A549 treated with AZD2906 at 1 μM for 4 hours (cell line): ENCODE data around the gene ANKK1. TPM values are rescaled to one million over a fixed set of nuclear protein-coding genes. Genes with fewer than 3 reads are reported as not detected.

Experiments
- total RNA-seq: library from RNA; stranded (reverse); fragments of 200-300 nt; extraction: Qiagen RNA extraction; gene quantifications from 5 replicates; pipeline ENCODE4 v1.2.3, GENCODE V29; 2022

ANKK1 gene
- total RNA-seq = 0.05 to 0.10 TPM (median 0.10 TPM) in 3 of 5 replicates, not detected in the others

GRCh38 chr11:113387605-113388211, at the start of gene ANKK1:
Gene ANKK1, plus strand, starts transcription at chr11:113387779. Its CDS starts 106 bp downstream, at chr11:113387885.

Other genes with a start within 250 kb of the ANKK1 start
- gene TTC12, start 73.2 kb upstream of the ANKK1 start, total RNA-seq = 3.8 to 11.3 TPM (median 5.2 TPM) in 5 replicates
- gene DRD2, start 87.6 kb downstream of the ANKK1 start, total RNA-seq = 0.06 TPM in 2 of 5 replicates, not detected in the others